HepG2 (cell line): ENCODE data around the gene CPED1.

Source experiments
- ZNF3 ChIP-seq: IDR thresholded peaks from 2 replicates; pipeline ENCODE4 v1.7.0; 2017; ENCODE audit warnings: inconsistent platforms
- ZNF660 ChIP-seq: sonication (generic); formaldehyde crosslinking; IDR thresholded peaks from 2 replicates; pipeline ENCODE4 v1.5.1; 2020; ENCODE audit warnings: mild to moderate bottlenecking, low read depth, missing genetic modification reagents, borderline replicate concordance
- TF ChIP-seq, protein P1 (sequence below), 2 experiments: IDR thresholded peaks; 2 replicates each; pipeline ENCODE4 v1.6.1; 2011 to 2012; ENCODE audit warnings: low read length in 2 of 2, borderline replicate concordance in 1 of 2, low read depth in 1 of 2, mild to moderate bottlenecking in 1 of 2, moderate library complexity in 1 of 2

DNA sequence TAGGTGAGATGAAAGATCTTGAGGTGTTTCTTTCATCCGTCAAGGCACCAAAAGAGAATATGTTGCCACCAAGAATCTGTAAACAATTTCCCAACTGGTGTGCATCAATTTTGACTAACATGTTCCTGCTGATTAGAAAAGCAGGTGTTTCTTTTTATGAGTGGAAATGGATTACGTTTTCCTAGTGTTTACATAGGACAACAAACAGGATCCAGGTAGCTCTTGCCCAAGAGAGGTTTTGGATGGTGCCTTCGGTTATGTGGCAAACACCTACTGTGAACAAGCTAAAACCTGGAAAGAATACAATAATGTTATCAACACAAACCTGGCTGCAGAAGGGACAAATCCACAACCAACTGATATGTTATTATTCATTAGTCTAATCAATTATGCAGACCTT, 286.7 kb downstream of the CPED1 start:
- no peak for TF ChIP-seq ZNF660 (CRISPR knock-in tag)
- TF ChIP-seq ZNF3 (CRISPR knock-in tag) = no peak
- TF ChIP-seq, protein P1, sequence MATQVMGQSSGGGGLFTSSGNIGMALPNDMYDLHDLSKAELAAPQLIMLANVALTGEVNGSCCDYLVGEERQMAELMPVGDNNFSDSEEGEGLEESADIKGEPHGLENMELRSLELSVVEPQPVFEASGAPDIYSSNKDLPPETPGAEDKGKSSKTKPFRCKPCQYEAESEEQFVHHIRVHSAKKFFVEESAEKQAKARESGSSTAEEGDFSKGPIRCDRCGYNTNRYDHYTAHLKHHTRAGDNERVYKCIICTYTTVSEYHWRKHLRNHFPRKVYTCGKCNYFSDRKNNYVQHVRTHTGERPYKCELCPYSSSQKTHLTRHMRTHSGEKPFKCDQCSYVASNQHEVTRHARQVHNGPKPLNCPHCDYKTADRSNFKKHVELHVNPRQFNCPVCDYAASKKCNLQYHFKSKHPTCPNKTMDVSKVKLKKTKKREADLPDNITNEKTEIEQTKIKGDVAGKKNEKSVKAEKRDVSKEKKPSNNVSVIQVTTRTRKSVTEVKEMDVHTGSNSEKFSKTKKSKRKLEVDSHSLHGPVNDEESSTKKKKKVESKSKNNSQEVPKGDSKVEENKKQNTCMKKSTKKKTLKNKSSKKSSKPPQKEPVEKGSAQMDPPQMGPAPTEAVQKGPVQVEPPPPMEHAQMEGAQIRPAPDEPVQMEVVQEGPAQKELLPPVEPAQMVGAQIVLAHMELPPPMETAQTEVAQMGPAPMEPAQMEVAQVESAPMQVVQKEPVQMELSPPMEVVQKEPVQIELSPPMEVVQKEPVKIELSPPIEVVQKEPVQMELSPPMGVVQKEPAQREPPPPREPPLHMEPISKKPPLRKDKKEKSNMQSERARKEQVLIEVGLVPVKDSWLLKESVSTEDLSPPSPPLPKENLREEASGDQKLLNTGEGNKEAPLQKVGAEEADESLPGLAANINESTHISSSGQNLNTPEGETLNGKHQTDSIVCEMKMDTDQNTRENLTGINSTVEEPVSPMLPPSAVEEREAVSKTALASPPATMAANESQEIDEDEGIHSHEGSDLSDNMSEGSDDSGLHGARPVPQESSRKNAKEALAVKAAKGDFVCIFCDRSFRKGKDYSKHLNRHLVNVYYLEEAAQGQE (IDR thresholded peaks at IDR 0.05; ENCODE audit: borderline replicate concordance in 1 of 2, low read depth in 1 of 2, low read length in 2 of 2) = no peak
